ENCODE data around the gene RPL9. TPM values are rescaled to one million over a fixed set of nuclear protein-coding genes. Genes with fewer than 3 reads are reported as not detected.

Gene RPL9
- total RNA-seq, 2 donors from 2014 or later, result 1,341 to 1,760 TPM

DNA sequence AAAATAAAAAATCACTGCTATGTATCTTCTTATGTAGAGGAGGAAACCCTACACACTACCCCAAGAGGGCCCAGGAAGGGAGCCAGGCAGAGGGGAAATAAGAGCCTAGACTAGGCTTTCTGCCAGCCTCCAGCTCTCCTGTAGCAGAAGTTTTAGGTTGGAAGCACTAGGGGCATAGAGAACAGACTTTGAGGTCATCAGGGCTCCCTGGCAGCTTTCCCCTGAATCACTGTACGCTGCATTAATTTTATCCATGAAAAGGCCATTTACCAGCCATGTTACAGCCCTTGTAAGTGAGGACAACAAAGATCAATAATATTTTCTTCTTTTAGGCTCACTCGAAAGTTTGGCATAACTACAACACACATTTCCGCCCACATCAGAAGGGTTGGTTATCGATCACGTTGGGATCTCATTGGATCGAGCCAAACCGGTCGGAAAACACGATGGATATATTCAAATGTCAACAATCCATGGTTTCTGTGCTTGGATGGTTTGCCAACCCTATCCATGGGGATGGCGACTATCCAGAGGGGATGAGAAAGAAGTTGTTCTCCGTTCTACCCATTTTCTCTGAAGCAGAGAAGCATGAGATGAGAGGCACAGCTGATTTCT is 24.7 kb downstream of the RPL9 start:
- H3K9me3 ChIP-seq (ENCODE audit: control insufficient read depth, low read length), result no peaks in the 10 kb centered on the region
- DNase-seq, result no peak
- no peaks in the 10 kb centered on the region for H3K4me1 ChIP-seq (ENCODE audit: control insufficient read depth, insufficient read depth, low read length)
- Mint-ChIP-seq H3K27ac (no peak overlapping the region), H3K36me3 (ENCODE audit: low read depth) (no peaks in the 10 kb centered on the region), H3K27me3 (ENCODE audit: insufficient read depth) (peaks cover 7% of the 10 kb centered on the region), H3K4me3 (no peak overlapping the region), H3K4me1 (peaks cover 7% of the 10 kb centered on the region), H3K9me3 (no peaks in the 10 kb centered on the region)
- 91 to 93% methylated on average over 10 to 11 of the region's 11 CpGs for WGBS, 2 experiments (ENCODE audit: insufficient coverage in 1 of 2, insufficient read length in 1 of 2)
- H3K36me3 ChIP-seq (ENCODE audit: control insufficient read depth, insufficient read depth, low read length), result no peaks in the 10 kb centered on the region
- no peak overlapping the region for H3K27ac ChIP-seq (ENCODE audit: low read depth, low read length)
- TF ChIP-seq, protein P1, sequence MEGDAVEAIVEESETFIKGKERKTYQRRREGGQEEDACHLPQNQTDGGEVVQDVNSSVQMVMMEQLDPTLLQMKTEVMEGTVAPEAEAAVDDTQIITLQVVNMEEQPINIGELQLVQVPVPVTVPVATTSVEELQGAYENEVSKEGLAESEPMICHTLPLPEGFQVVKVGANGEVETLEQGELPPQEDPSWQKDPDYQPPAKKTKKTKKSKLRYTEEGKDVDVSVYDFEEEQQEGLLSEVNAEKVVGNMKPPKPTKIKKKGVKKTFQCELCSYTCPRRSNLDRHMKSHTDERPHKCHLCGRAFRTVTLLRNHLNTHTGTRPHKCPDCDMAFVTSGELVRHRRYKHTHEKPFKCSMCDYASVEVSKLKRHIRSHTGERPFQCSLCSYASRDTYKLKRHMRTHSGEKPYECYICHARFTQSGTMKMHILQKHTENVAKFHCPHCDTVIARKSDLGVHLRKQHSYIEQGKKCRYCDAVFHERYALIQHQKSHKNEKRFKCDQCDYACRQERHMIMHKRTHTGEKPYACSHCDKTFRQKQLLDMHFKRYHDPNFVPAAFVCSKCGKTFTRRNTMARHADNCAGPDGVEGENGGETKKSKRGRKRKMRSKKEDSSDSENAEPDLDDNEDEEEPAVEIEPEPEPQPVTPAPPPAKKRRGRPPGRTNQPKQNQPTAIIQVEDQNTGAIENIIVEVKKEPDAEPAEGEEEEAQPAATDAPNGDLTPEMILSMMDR (conservative IDR thresholded peaks at IDR 0.05), result no peak
- no peak overlapping the region for H3K9ac ChIP-seq (ENCODE audit: extremely low read depth, low read length, poor library complexity, severe bottlenecking)
- peaks cover 3% of the 10 kb centered on the region for H3K27me3 ChIP-seq (ENCODE audit: control insufficient read depth, insufficient read depth, low read length, poor library complexity, severe bottlenecking)
- H3K4me3 ChIP-seq (ENCODE audit: low read length), result no peak overlapping the region

DNA sequence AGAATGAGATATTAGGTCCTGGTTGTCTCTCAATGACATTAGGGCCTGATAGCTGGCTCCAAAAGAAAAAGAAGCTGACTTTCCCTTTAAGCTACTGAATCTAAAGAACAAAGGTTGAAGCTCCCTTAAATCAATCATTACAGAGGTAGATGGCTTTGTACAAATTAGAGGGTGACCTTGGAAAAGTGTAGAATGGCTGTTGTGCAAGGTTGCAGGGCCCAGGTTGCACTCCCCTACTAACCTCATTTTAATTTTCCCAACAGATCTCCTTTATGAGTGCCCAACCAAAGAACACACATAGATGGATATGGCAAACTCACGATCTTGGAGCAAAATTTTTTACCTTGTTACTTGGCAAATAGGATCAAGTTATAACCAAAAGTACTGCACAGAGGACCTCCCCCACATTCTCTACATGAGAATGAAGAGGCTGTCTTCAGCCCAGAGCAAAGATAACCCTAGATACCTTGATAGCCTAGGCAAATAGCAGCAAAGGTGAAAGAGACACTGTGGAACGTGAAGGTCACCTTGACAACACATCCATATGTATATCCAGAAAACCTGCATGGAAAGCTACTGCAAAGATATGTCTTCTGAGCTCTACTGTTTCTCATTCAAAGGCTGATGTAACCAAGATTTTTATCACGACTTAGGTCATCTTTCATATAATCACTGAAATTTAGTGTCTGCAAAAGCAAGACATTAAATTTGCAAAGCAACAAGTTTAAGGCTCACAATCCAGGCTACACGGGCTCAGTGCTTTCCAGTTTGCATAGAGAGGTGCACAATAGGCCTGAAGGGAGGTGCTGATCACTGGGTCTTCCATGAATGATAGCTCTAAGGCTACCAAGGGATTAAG is 29.0 kb downstream of the RPL9 start:
- Histone ChIP-seq H3K27me3 (ENCODE audit: control insufficient read depth, insufficient read depth, low read length, poor library complexity, severe bottlenecking) (no peaks in the 10 kb centered on the region), H3K27ac (ENCODE audit: low read depth, low read length) (no peak overlapping the region), H3K4me3 (ENCODE audit: low read length) (no peak overlapping the region), H3K9ac (ENCODE audit: extremely low read depth, low read length, poor library complexity, severe bottlenecking) (no peak overlapping the region), H3K4me1 (ENCODE audit: control insufficient read depth, insufficient read depth, low read length) (no peaks in the 10 kb centered on the region), H3K9me3 (ENCODE audit: control insufficient read depth, low read length) (no peaks in the 10 kb centered on the region), H3K36me3 (ENCODE audit: control insufficient read depth, insufficient read depth, low read length) (no peaks in the 10 kb centered on the region)
- Mint-ChIP-seq H3K4me3 (no peak overlapping the region), H3K36me3 (ENCODE audit: low read depth) (no peaks in the 10 kb centered on the region), H3K27ac (no peak overlapping the region), H3K27me3 (ENCODE audit: insufficient read depth) (no peaks in the 10 kb centered on the region), H3K4me1 (peaks cover 7% of the 10 kb centered on the region), H3K9me3 (no peaks in the 10 kb centered on the region)
- TF ChIP-seq, protein P1 (conservative IDR thresholded peaks at IDR 0.05), result no peak
- whole genome bisulfite sequencing, 2 experiments (ENCODE audit: insufficient coverage in 1 of 2, insufficient read length in 1 of 2), result 74 to 84% methylated on average over 3 to 4 of the region's 4 CpGs
- DNase-seq, result no peak

DNA sequence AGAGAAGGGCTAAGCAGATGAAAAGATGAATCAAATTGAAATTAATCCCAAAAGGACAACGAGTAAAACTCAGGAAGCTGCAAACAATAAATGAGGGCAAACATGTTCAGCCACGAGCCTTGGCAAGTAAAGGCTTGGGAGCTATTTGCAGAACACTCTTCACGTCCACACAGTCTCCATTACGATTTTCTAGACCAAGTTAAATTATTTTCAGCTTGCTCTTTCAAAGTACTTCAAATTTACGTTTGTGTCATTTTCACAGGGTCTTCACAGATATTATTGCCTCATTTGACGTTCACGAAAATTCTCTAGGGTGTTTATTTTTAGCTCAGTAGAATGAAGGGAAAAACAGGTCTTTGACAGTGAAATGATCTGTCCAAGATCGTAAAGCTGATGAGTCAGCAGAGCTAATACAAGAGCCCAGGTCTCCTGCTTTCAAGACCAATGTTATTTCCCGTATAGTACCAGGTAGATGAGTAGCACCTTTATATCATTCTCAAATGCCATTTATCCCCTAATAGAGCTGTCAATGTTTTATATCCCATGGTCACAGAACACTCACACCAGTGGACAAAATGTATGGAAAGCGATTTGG is 31.1 kb downstream of the RPL9 start:
- no peak for DNase-seq
- Histone ChIP-seq H3K4me3 (ENCODE audit: low read length) (no peak overlapping the region), H3K27me3 (ENCODE audit: control insufficient read depth, insufficient read depth, low read length, poor library complexity, severe bottlenecking) (no peaks in the 10 kb centered on the region), H3K36me3 (ENCODE audit: control insufficient read depth, insufficient read depth, low read length) (no peaks in the 10 kb centered on the region), H3K9me3 (ENCODE audit: control insufficient read depth, low read length) (no peaks in the 10 kb centered on the region), H3K9ac (ENCODE audit: extremely low read depth, low read length, poor library complexity, severe bottlenecking) (no peak overlapping the region), H3K4me1 (ENCODE audit: control insufficient read depth, insufficient read depth, low read length) (no peaks in the 10 kb centered on the region), H3K27ac (ENCODE audit: low read depth, low read length) (no peak overlapping the region)
- peaks cover 7% of the 10 kb centered on the region for H3K4me1 Mint-ChIP-seq
- no peaks in the 10 kb centered on the region for H3K27me3 Mint-ChIP-seq (ENCODE audit: insufficient read depth)
- no peak overlapping the region for H3K4me3 Mint-ChIP-seq
- no peaks in the 10 kb centered on the region for H3K36me3 Mint-ChIP-seq (ENCODE audit: low read depth)
- 93 to 95% methylated on average over 8 to 10 of the region's 10 CpGs for WGBS, 2 experiments (ENCODE audit: insufficient coverage in 1 of 2, insufficient read length in 1 of 2)
- no peak overlapping the region for H3K27ac Mint-ChIP-seq
- TF ChIP-seq, protein P1 (conservative IDR thresholded peaks at IDR 0.05), result no peak
- H3K9me3 Mint-ChIP-seq, result no peaks in the 10 kb centered on the region

All from endodermal cell (in vitro differentiated cells).